HCT116 (cell line): Measurements from ENCODE around the gene ZBTB26. TPM values are rescaled to one million over a fixed set of nuclear protein-coding genes. Genes with fewer than 3 reads are reported as not detected.

Experiments used
- ATAC-seq: fragments of 200-7000 bp; cut with Tn5 transposase; 2 replicates; pipeline ENCODE4 v1.9.1; 2020; ENCODE audit warnings: mild to moderate bottlenecking, moderate library complexity
- BruUV-seq: library from RNA; stranded (reverse); fragments of 400-500 nt; replicated peaks from 2 replicates; lab custom pipeline; 2021; lab: Mats Ljungman, UMichigan
- CTCF ChIA-PET: fragments of 300-600 bp; sonication (Branson Sonifier 250); formaldehyde crosslinking; loops from one replicate; lab custom pipeline; 2021; ENCODE audit warnings: antibody characterized with exemption; lab: Charles Lee
- POLR2A ChIA-PET: fragments of 300-600, 350-600 bp; sonication (Branson Sonifier 250); formaldehyde crosslinking; loops from one replicate; lab custom pipeline; 2021; ENCODE audit warnings: antibody characterized with exemption; lab: Charles Lee
- RAD21 ChIA-PET, 2 experiments: fragments of 300-600 bp; sonication (Branson Sonifier 250); formaldehyde crosslinking; loops; one replicate each; lab custom pipeline; 2023; ENCODE audit warnings: low total read pairs in 2 of 2; ENCODE audit not compliant: uncharacterized antibody in 2 of 2, unreplicated experiment in 2 of 2, low non-redundant PET in 1 of 2; lab: Charles Lee
- DNase-seq: peaks from one replicate; pipeline ENCODE4 v3.0.0-alpha.2; 2010; ENCODE audit warnings: low read depth, low spot score
- H2AFZ ChIP-seq: fragments of 200-600 bp; shearing (Covaris generic), sonication (generic); 2 replicates; pipeline ENCODE4 v1.6.1; 2017; ENCODE audit warnings: low read depth, mixed run types, mixed read lengths, antibody characterized with exemption, low read length; ENCODE audit not compliant: poor library complexity, severe bottlenecking
- H3K27ac ChIP-seq: 2 replicates; pipeline ENCODE4 v1.5.1; 2012; ENCODE audit warnings: low read depth, low read length
- H3K27me3 ChIP-seq: fragments of 200-600 bp; sonication (generic); 2 replicates; pipeline ENCODE4 v1.6.1; 2016; ENCODE audit warnings: mixed run types, low read length, mixed read lengths; ENCODE audit not compliant: insufficient read depth
- H3K36me3 ChIP-seq, 2 experiments: fragments of 200-500 bp in 1 of 2; fragments of 200-600 bp in 1 of 2; sonication (Bioruptor generic) in 1 of 2; sonication (generic) in 1 of 2; 2 replicates each; pipeline versions ENCODE4 v1.5.1 to v1.6.1; 2014 to 2016; ENCODE audit warnings: low read length in 2 of 2, inconsistent platforms in 1 of 2, mixed read lengths in 1 of 2, mixed run types in 1 of 2; ENCODE audit not compliant: insufficient read depth in 2 of 2, control insufficient read depth in 1 of 2
- H3K4me1 ChIP-seq, 2 experiments: fragments of 200-600 bp in 1 of 2; sonication (generic) in 1 of 2; 2 replicates each; pipeline versions ENCODE4 v1.5.1 to v1.6.1; 2012 to 2017; ENCODE audit warnings: low read length in 2 of 2, inconsistent platforms in 1 of 2, mild to moderate bottlenecking in 1 of 2, mixed read lengths in 1 of 2, mixed run types in 1 of 2, moderate library complexity in 1 of 2; ENCODE audit not compliant: insufficient read depth in 2 of 2, control insufficient read depth in 1 of 2
- H3K4me2 ChIP-seq: fragments of 200-600 bp; sonication (generic); 2 replicates; pipeline ENCODE4 v1.6.1; 2017; ENCODE audit warnings: mixed run types, low read length, mixed read lengths
- H3K4me3 ChIP-seq, 2 experiments: fragments of 200-600 bp in 1 of 2; sonication (generic) in 1 of 2; replicated peaks in 1 of 2; 2 replicates each; pipeline ENCODE4 v1.5.1; 2011 to 2016; ENCODE audit warnings: low read length in 2 of 2, control low read depth in 1 of 2, low read depth in 1 of 2, mild to moderate bottlenecking in 1 of 2, mixed read lengths in 1 of 2, mixed run types in 1 of 2
- H3K79me2 ChIP-seq: fragments of 200-600 bp; sonication (generic); 2 replicates; pipeline ENCODE4 v1.6.1; 2017; ENCODE audit warnings: mild to moderate bottlenecking, mixed run types, low read length, moderate library complexity, mixed read lengths; ENCODE audit not compliant: insufficient read depth
- H3K9ac ChIP-seq: fragments of 200-600 bp; sonication (generic); 2 replicates; pipeline ENCODE4 v1.6.1; 2016; ENCODE audit warnings: low read length, mixed read lengths
- H3K9me2 ChIP-seq: fragments of 200-600 bp; sonication (generic), shearing (Covaris generic); 2 replicates; pipeline ENCODE4 v1.6.1; 2017; ENCODE audit warnings: mixed run types, mild to moderate bottlenecking, moderate library complexity; ENCODE audit not compliant: insufficient read depth
- H3K9me3 ChIP-seq, 2 experiments: fragments of 200-500 bp in 1 of 2; fragments of 200-600 bp in 1 of 2; sonication (Bioruptor generic) in 1 of 2; sonication (generic) in 1 of 2; 2 replicates each; pipeline ENCODE4 v1.6.1; 2014 to 2017; ENCODE audit warnings: low read length in 2 of 2, mixed read lengths in 2 of 2, inconsistent platforms in 1 of 2, low read depth in 1 of 2, mild to moderate bottlenecking in 1 of 2, mixed run types in 1 of 2, moderate library complexity in 1 of 2; ENCODE audit not compliant: control insufficient read depth in 1 of 2, insufficient read depth in 1 of 2
- H4K20me1 ChIP-seq: fragments of 200-600 bp; sonication (generic), shearing (Covaris generic); 2 replicates; pipeline ENCODE4 v1.6.1; 2017; ENCODE audit warnings: mixed run types, mild to moderate bottlenecking, moderate library complexity; ENCODE audit not compliant: insufficient read depth
- CEBPB ChIP-seq: IDR thresholded peaks from 2 replicates; pipeline ENCODE4 v1.6.1; 2012; ENCODE audit warnings: low read depth
- ELF1 ChIP-seq: IDR thresholded peaks from 2 replicates; pipeline ENCODE4 v1.6.1; 2012; ENCODE audit warnings: low read depth, borderline replicate concordance
- EZH2 ChIP-seq: fragments of 200-600 bp; sonication (generic); IDR thresholded peaks from 2 replicates; pipeline ENCODE4 v1.6.1; 2017; ENCODE audit warnings: antibody characterized with exemption, mixed run types
- EZH2phosphoT487 ChIP-seq: fragments of 200-600 bp; IDR thresholded peaks from 2 replicates; pipeline ENCODE4 v1.6.1; 2018; ENCODE audit warnings: antibody characterized with exemption, borderline replicate concordance
- JUND ChIP-seq: IDR thresholded peaks from 2 replicates; pipeline ENCODE4 v1.6.1; 2012
- POLR2AphosphoS5 ChIP-seq: IDR thresholded peaks from 2 replicates; pipeline ENCODE4 v1.6.1; 2011; ENCODE audit warnings: mild to moderate bottlenecking, low read depth, low read length, moderate library complexity
- SIN3A ChIP-seq: IDR thresholded peaks from 2 replicates; pipeline ENCODE4 v1.6.1; 2012; ENCODE audit warnings: low read depth
- SP1 ChIP-seq: IDR thresholded peaks from 2 replicates; pipeline ENCODE4 v1.6.1; 2012; ENCODE audit warnings: low read depth
- YY1 ChIP-seq: IDR thresholded peaks from 2 replicates; pipeline ENCODE4 v1.6.1; 2011; ENCODE audit warnings: low read length, low read depth, moderate library complexity, mild to moderate bottlenecking; ENCODE audit not compliant: insufficient replicate concordance; ENCODE audit errors: extremely low read depth
- ZFX ChIP-seq: fragments of 450-650 bp; IDR thresholded peaks from 2 replicates; pipeline ENCODE4 v1.6.1; 2017
- ZNF274 ChIP-seq: fragments of 200-500 bp; sonication (Bioruptor generic); IDR thresholded peaks from 2 replicates; pipeline ENCODE4 v1.6.1; 2014; ENCODE audit warnings: mild to moderate bottlenecking, low read depth, low read length, inconsistent platforms
- intact Hi-C: fragments of 100-400 bp; cut with micrococcal nuclease; formaldehyde crosslinking; loops from 2 replicates; pipeline ENCODE4 v1.10.0; 2022
- total RNA-seq: library from RNA; stranded (reverse); gene quantifications from one replicate; pipeline ENCODE4 v1.2.1, GENCODE V29; 2021; ENCODE audit not compliant: unreplicated experiment
- TF ChIP-seq, protein P1 (sequence below): IDR thresholded peaks from 2 replicates; pipeline ENCODE4 v1.6.1; 2012; ENCODE audit warnings: low read depth
- TF ChIP-seq, protein P2 (sequence below): IDR thresholded peaks from 2 replicates; pipeline ENCODE4 v1.6.1; 2011; ENCODE audit warnings: mild to moderate bottlenecking, low read length, moderate library complexity; ENCODE audit not compliant: insufficient replicate concordance; ENCODE audit errors: extremely low read depth
- TF ChIP-seq, protein P3 (sequence below): IDR thresholded peaks from 2 replicates; pipeline ENCODE4 v1.6.1; 2012
- TF ChIP-seq, protein P4 (sequence below): IDR thresholded peaks from 2 replicates; pipeline ENCODE4 v1.6.1; 2012

The ZBTB26 gene
- total RNA-seq, 1 experiment from 2014 or later: 5.5 TPM

DNA sequence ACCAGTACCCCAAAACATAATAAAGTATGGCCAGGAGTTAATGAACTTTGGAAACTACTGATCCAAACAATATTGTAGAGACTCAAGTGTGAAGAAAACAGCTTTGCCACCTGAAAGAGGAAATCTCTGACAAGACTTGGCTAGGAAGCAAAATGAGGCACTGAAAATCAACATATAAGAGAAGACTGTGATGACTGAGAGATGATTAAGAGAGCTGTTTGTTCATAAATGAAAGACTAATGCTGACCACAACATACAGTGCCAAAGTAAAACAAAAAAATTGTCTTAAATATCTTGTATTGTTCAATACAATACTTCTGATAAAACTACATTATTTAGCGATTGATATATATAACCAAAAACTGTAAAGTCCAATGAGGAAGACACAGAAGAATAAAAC lies 33.3 kb downstream of the ZBTB26 start:
- TF ChIP-seq SP1: no peak
- no peak for TF ChIP-seq EZH2
- TF ChIP-seq CEBPB: no peak
- TF ChIP-seq ELF1: no peak
- TF ChIP-seq, protein P1, sequence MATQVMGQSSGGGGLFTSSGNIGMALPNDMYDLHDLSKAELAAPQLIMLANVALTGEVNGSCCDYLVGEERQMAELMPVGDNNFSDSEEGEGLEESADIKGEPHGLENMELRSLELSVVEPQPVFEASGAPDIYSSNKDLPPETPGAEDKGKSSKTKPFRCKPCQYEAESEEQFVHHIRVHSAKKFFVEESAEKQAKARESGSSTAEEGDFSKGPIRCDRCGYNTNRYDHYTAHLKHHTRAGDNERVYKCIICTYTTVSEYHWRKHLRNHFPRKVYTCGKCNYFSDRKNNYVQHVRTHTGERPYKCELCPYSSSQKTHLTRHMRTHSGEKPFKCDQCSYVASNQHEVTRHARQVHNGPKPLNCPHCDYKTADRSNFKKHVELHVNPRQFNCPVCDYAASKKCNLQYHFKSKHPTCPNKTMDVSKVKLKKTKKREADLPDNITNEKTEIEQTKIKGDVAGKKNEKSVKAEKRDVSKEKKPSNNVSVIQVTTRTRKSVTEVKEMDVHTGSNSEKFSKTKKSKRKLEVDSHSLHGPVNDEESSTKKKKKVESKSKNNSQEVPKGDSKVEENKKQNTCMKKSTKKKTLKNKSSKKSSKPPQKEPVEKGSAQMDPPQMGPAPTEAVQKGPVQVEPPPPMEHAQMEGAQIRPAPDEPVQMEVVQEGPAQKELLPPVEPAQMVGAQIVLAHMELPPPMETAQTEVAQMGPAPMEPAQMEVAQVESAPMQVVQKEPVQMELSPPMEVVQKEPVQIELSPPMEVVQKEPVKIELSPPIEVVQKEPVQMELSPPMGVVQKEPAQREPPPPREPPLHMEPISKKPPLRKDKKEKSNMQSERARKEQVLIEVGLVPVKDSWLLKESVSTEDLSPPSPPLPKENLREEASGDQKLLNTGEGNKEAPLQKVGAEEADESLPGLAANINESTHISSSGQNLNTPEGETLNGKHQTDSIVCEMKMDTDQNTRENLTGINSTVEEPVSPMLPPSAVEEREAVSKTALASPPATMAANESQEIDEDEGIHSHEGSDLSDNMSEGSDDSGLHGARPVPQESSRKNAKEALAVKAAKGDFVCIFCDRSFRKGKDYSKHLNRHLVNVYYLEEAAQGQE: no peak
- no peak for TF ChIP-seq EZH2phosphoT487
- no peak for TF ChIP-seq SIN3A
- no peak for TF ChIP-seq POLR2AphosphoS5
- no peak for TF ChIP-seq YY1
- TF ChIP-seq ZNF274: no peak
- TF ChIP-seq, protein P2, sequence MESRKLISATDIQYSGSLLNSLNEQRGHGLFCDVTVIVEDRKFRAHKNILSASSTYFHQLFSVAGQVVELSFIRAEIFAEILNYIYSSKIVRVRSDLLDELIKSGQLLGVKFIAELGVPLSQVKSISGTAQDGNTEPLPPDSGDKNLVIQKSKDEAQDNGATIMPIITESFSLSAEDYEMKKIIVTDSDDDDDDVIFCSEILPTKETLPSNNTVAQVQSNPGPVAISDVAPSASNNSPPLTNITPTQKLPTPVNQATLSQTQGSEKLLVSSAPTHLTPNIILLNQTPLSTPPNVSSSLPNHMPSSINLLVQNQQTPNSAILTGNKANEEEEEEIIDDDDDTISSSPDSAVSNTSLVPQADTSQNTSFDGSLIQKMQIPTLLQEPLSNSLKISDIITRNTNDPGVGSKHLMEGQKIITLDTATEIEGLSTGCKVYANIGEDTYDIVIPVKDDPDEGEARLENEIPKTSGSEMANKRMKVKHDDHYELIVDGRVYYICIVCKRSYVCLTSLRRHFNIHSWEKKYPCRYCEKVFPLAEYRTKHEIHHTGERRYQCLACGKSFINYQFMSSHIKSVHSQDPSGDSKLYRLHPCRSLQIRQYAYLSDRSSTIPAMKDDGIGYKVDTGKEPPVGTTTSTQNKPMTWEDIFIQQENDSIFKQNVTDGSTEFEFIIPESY: no peak
- TF ChIP-seq, protein P3, sequence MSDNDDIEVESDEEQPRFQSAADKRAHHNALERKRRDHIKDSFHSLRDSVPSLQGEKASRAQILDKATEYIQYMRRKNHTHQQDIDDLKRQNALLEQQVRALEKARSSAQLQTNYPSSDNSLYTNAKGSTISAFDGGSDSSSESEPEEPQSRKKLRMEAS: no peak
- TF ChIP-seq ZFX: no peak
- no peak for TF ChIP-seq JUND
- TF ChIP-seq, protein P4, sequence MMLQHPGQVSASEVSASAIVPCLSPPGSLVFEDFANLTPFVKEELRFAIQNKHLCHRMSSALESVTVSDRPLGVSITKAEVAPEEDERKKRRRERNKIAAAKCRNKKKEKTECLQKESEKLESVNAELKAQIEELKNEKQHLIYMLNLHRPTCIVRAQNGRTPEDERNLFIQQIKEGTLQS: no peak
- Histone ChIP-seq H3K4me1 (peaks cover 0 to under 1% of the 10 kb centered on the region in 2 experiments; a peak in 2 of 4 replicates), H2AFZ (no peak overlapping the region), H3K4me2 (no peak overlapping the region), H3K27me3 (no peaks in the 10 kb centered on the region), H4K20me1 (0 out of 2 replicates have a peak, but pooled peaks cover 6% of the 10 kb centered on the region), H3K9me3 (no peaks in the 10 kb centered on the region), H3K9me2 (no peaks in the 10 kb centered on the region), H3K36me3 (peaks cover 6 to 12% of the 10 kb centered on the region in 2 experiments; a peak in 3 of 4 replicates), H3K79me2 (peaks cover 86% of the 10 kb centered on the region), H3K9ac (no peak overlapping the region), H3K4me3 (no peak overlapping the region), H3K27ac (no peak overlapping the region)
- no peak for ATAC-seq
- no peak for DNase-seq
- CTCF ChIA-PET: no interaction called here
- intact Hi-C loops: no loop called here
- no TSS peak for BruUV-seq
- RAD21 ChIA-PET: no interaction called here
- POLR2A ChIA-PET: no interaction called here
